H9 (cell line): ENCODE data around the gene SDK1. TPM values are rescaled to one million over a fixed set of nuclear protein-coding genes. Genes with fewer than 3 reads are reported as not detected.

Experiments
- DNase-seq: peaks from one replicate; pipeline ENCODE4 v3.0.0-alpha.2; 2017
- H2AFZ ChIP-seq: one replicate; pipeline ENCODE4 v1.6.1; 2013; ENCODE audit warnings: mild to moderate bottlenecking, low read length, control low read depth, moderate library complexity
- H2AK5ac ChIP-seq: 2 replicates; pipeline ENCODE4 v1.6.1; 2013; ENCODE audit warnings: low read length, control low read depth, mixed read lengths; ENCODE audit not compliant: insufficient read length
- H2BK120ac ChIP-seq: one replicate; pipeline ENCODE4 v1.6.1; 2013; ENCODE audit warnings: low read depth, mild to moderate bottlenecking, low read length, control low read depth, inconsistent platforms; ENCODE audit not compliant: poor library complexity, severe bottlenecking
- H2BK12ac ChIP-seq: 2 replicates; pipeline ENCODE4 v1.6.1; 2013; ENCODE audit warnings: low read length, control low read depth, mixed read lengths, low read depth; ENCODE audit not compliant: insufficient read length
- H2BK15ac ChIP-seq: 2 replicates; pipeline ENCODE4 v1.6.1; 2013; ENCODE audit warnings: low read depth, low read length, control low read depth
- H2BK20ac ChIP-seq: one replicate; pipeline ENCODE4 v1.6.1; 2013; ENCODE audit warnings: low read depth, mild to moderate bottlenecking, low read length, control low read depth, inconsistent platforms; ENCODE audit not compliant: poor library complexity, severe bottlenecking
- H2BK5ac ChIP-seq: 2 replicates; pipeline ENCODE4 v1.6.1; 2013; ENCODE audit warnings: low read length, control low read depth, mixed read lengths; ENCODE audit not compliant: insufficient read length
- H3K14ac ChIP-seq: 2 replicates; pipeline ENCODE4 v1.6.1; 2013; ENCODE audit warnings: low read length, control low read depth; ENCODE audit not compliant: insufficient read depth
- H3K18ac ChIP-seq: 2 replicates; pipeline ENCODE4 v1.6.1; 2013; ENCODE audit warnings: low read depth, mild to moderate bottlenecking, mixed read lengths, low read length, control low read depth; ENCODE audit not compliant: insufficient read length
- H3K23ac ChIP-seq: 2 replicates; pipeline ENCODE4 v1.6.1; 2013; ENCODE audit warnings: low read length, control low read depth, mixed read lengths, low read depth; ENCODE audit not compliant: insufficient read length
- H3K23me2 ChIP-seq: 2 replicates; pipeline ENCODE4 v1.6.1; 2013; ENCODE audit warnings: low read depth, mild to moderate bottlenecking, mixed read lengths, low read length, control low read depth; ENCODE audit not compliant: insufficient read length, poor library complexity, severe bottlenecking
- H3K27ac ChIP-seq: 2 replicates; pipeline ENCODE4 v1.5.1; 2013; ENCODE audit warnings: low read length, control low read depth, mixed read lengths, low read depth; ENCODE audit not compliant: insufficient read length
- H3K27me3 ChIP-seq: 2 replicates; pipeline ENCODE4 v1.6.1; 2013; ENCODE audit warnings: low read length, control low read depth, inconsistent platforms; ENCODE audit not compliant: insufficient read depth
- H3K4ac ChIP-seq: 2 replicates; pipeline ENCODE4 v1.6.1; 2013; ENCODE audit warnings: low read depth, mild to moderate bottlenecking, control low read depth, inconsistent platforms, low read length, moderate library complexity
- H3K4me1 ChIP-seq: 2 replicates; pipeline ENCODE4 v1.6.1; 2013; ENCODE audit warnings: low read length, control low read depth, inconsistent platforms; ENCODE audit not compliant: insufficient read depth
- H3K4me2 ChIP-seq: 2 replicates; pipeline ENCODE4 v1.6.1; 2013; ENCODE audit warnings: low read length, control low read depth, mixed read lengths; ENCODE audit not compliant: insufficient read length, insufficient read depth
- H3K56ac ChIP-seq: 2 replicates; pipeline ENCODE4 v1.6.1; 2013; ENCODE audit warnings: low read depth, mild to moderate bottlenecking, mixed read lengths, low read length, control low read depth; ENCODE audit not compliant: insufficient read length
- H3K79me1 ChIP-seq: 2 replicates; pipeline ENCODE4 v1.6.1; 2013; ENCODE audit warnings: low read depth, mild to moderate bottlenecking, moderate library complexity, low read length, control low read depth, inconsistent platforms; ENCODE audit not compliant: insufficient read depth, poor library complexity, severe bottlenecking
- H3K79me2 ChIP-seq: 2 replicates; pipeline ENCODE4 v1.6.1; 2013; ENCODE audit warnings: low read length, control low read depth, inconsistent platforms; ENCODE audit not compliant: insufficient read depth
- H3K9ac ChIP-seq: 2 replicates; pipeline ENCODE4 v1.6.1; 2013; ENCODE audit warnings: low read length, control low read depth, mixed read lengths; ENCODE audit not compliant: insufficient read length; ENCODE audit errors: extremely low read depth
- H3K9me3 ChIP-seq: one replicate; pipeline ENCODE4 v1.6.1; 2013; ENCODE audit warnings: low read depth, low read length, inconsistent platforms; ENCODE audit not compliant: control insufficient read depth
- H3T11ph ChIP-seq: one replicate; pipeline ENCODE4 v1.6.1; 2013; ENCODE audit warnings: mild to moderate bottlenecking, low read length, control low read depth, inconsistent platforms
- H4K20me1 ChIP-seq: one replicate; pipeline ENCODE4 v1.6.1; 2013; ENCODE audit not compliant: control insufficient read depth, insufficient read length, insufficient read depth
- H4K5ac ChIP-seq: 2 replicates; pipeline ENCODE4 v1.6.1; 2013; ENCODE audit warnings: low read depth, mild to moderate bottlenecking, mixed read lengths, low read length, control low read depth; ENCODE audit not compliant: insufficient read length
- H4K8ac ChIP-seq: replicated peaks from 2 replicates; pipeline ENCODE4 v1.6.1; 2013; ENCODE audit warnings: low read length, control low read depth, mixed read lengths, low read depth; ENCODE audit not compliant: insufficient read length
- H4K91ac ChIP-seq: 2 replicates; pipeline ENCODE4 v1.6.1; 2013; ENCODE audit warnings: low read depth, mild to moderate bottlenecking, moderate library complexity, mixed read lengths, low read length, control low read depth; ENCODE audit not compliant: insufficient read length
- H3K27ac Mint-ChIP-seq, 3 experiments: 2 replicates in 2 of 3; 3 replicates in 1 of 3; pipeline ENCODE4 v1.8.0; 2020 to 2021; ENCODE audit warnings: mixed read lengths in 3 of 3, mild to moderate bottlenecking in 1 of 3, moderate library complexity in 1 of 3
- H3K27me3 Mint-ChIP-seq: 2 replicates; pipeline ENCODE4 v1.8.0; 2021; ENCODE audit warnings: low read depth, mild to moderate bottlenecking, moderate library complexity, mixed read lengths
- H3K36me3 Mint-ChIP-seq, 3 experiments: 2 replicates in 2 of 3; 3 replicates in 1 of 3; pipeline ENCODE4 v1.8.0; 2020 to 2021; ENCODE audit warnings: low read depth in 3 of 3, mixed read lengths in 3 of 3; ENCODE audit not compliant: insufficient read depth in 1 of 3
- H3K4me1 Mint-ChIP-seq, 2 experiments: 2 replicates each; pipeline ENCODE4 v1.8.0; 2020; ENCODE audit warnings: mixed read lengths in 2 of 2
- H3K4me3 Mint-ChIP-seq, 2 experiments: 2 replicates in 1 of 2; 3 replicates in 1 of 2; pipeline ENCODE4 v1.8.0; 2020 to 2021; ENCODE audit warnings: mild to moderate bottlenecking in 2 of 2, mixed read lengths in 2 of 2, moderate library complexity in 1 of 2
- H3K9me3 Mint-ChIP-seq, 2 experiments: 2 replicates in 1 of 2; 3 replicates in 1 of 2; pipeline ENCODE4 v1.8.0; 2020; ENCODE audit warnings: mild to moderate bottlenecking in 2 of 2, mixed read lengths in 2 of 2, moderate library complexity in 1 of 2
- WGBS: extraction: QIAGEN DNeasy Blood & Tissue Kit; methylation state at CpG from one replicate; pipeline ENCODE4 v1.1.7; 2013; ENCODE audit warnings: missing lambda C conversion rate, low lambda C conversion rate, mixed read lengths; ENCODE audit not compliant: insufficient read length; ENCODE audit errors: extremely low coverage; 5-methylcytosine and 5-hydroxymethylcytosine counted together
- total RNA-seq: library from RNA; stranded (reverse); gene quantifications from 2 replicates; pipeline ENCODE4 v1.2.1, GENCODE V29; 2021
- TF ChIP-seq, protein P1 (sequence below): fragments of 200-600 bp; sonication (generic); conservative IDR thresholded peaks from 3 replicates; pipeline ENCODE4 v1.8.0; 2021; ENCODE audit warnings: antibody characterized with exemption, mild to moderate bottlenecking

The SDK1 gene
- total RNA-seq, 1 experiment from 2014 or later, result 8.7 TPM

DNA sequence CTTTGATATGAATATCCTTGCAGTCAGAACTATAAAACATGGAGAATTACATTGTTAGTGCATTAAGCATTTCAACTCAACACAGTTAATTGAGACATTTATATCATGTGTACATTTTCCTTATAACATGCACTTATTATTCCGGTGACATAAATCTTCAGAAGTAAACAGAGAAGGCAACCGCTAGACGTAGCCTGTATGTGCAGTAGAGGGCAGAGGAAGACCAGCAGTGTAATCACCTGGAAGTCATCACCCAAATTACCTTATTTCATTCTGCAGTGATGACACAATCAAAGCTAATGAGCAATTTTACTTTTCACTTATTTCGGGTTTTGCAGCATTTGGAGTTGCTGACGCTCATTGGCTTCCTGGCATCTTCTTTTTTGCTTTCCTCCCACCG, 394.6 kb downstream of the SDK1 start:
- DNase-seq, result no peak
- Histone ChIP-seq H2BK20ac (no peak overlapping the region), H3K4me1 (peaks cover 4% of the 10 kb centered on the region; the same call in 1 of the 2 replicates), H3K18ac (no peak overlapping the region), H2AK5ac (no peak overlapping the region), H4K5ac (no peak overlapping the region), H3K4me2 (no peak overlapping the region), H3K79me2 (no peaks in the 10 kb centered on the region), H4K91ac (no peak overlapping the region), H2BK5ac (no peak overlapping the region), H2BK15ac (no peak overlapping the region), H4K8ac (no peak overlapping the region), H3K23me2 (no peaks in the 10 kb centered on the region), H3K27me3 (no peaks in the 10 kb centered on the region), H2AFZ (no peak overlapping the region), H3K23ac (no peak overlapping the region), H3K9ac (no peak overlapping the region), H3K4ac (no peak overlapping the region), H2BK120ac (no peak overlapping the region), H4K20me1 (no peaks in the 10 kb centered on the region), H3K56ac (no peak overlapping the region), H3T11ph (no peak overlapping the region), H3K79me1 (no peaks in the 10 kb centered on the region), H3K9me3 (no peaks in the 10 kb centered on the region), H2BK12ac (no peak overlapping the region), H3K27ac (no peak overlapping the region), H3K14ac (no peak overlapping the region)
- H3K4me1 Mint-ChIP-seq, result peaks cover 25 to 28% of the 10 kb centered on the region in 2 experiments
- H3K36me3 Mint-ChIP-seq, result no peaks in the 10 kb centered on the region
- no peaks in the 10 kb centered on the region for H3K9me3 Mint-ChIP-seq
- peaks cover 3% of the 10 kb centered on the region; the same call in 1 of the 2 replicates for H3K27me3 Mint-ChIP-seq
- H3K27ac Mint-ChIP-seq, result no peak overlapping the region; a peak in 1 of 7 replicates
- TF ChIP-seq, protein P1, sequence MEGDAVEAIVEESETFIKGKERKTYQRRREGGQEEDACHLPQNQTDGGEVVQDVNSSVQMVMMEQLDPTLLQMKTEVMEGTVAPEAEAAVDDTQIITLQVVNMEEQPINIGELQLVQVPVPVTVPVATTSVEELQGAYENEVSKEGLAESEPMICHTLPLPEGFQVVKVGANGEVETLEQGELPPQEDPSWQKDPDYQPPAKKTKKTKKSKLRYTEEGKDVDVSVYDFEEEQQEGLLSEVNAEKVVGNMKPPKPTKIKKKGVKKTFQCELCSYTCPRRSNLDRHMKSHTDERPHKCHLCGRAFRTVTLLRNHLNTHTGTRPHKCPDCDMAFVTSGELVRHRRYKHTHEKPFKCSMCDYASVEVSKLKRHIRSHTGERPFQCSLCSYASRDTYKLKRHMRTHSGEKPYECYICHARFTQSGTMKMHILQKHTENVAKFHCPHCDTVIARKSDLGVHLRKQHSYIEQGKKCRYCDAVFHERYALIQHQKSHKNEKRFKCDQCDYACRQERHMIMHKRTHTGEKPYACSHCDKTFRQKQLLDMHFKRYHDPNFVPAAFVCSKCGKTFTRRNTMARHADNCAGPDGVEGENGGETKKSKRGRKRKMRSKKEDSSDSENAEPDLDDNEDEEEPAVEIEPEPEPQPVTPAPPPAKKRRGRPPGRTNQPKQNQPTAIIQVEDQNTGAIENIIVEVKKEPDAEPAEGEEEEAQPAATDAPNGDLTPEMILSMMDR, result peak; percentile 18; the same call in 2 of the 3 replicates
- WGBS, result no CpG with 5 or more reads among the region's 6 CpGs
- no peak overlapping the region for H3K4me3 Mint-ChIP-seq
